Anterior cingulate cortex (tissue), 58 donors: ENCODE data around the gene UGCG.
A peak's percentile ranks its signal among the peaks of the same experiment; 100 is the strongest.

Source experiments
- DNase-seq, 58 donors: peaks; one replicate each; lab custom pipeline; 2025; lab: John Stamatoyannopoulos, UW

Gene UGCG

GRCh38 chr9:111917201-111917600 lies 20.6 kb downstream of the UGCG start:
- DNase-seq: no peak

GRCh38 chr9:111917980-111918379 lies 21.4 kb downstream of the UGCG start:
- DNase-seq: no peak

GRCh38 chr9:111919875-111920274 lies 23.3 kb downstream of the UGCG start:
- DNase-seq: no peak

GRCh38 chr9:111920531-111920930 lies 23.9 kb downstream of the UGCG start:
- no peak for DNase-seq

GRCh38 chr9:111922324-111923013 lies 25.9 kb downstream of the UGCG start:
- DNase-seq: no peak

- DNase-seq: no peak
Measured at GRCh38 chr9:111924281-111924680, 27.7 kb downstream of the UGCG start.

- no peak for DNase-seq
Measured at GRCh38 chr9:111925017-111925770, 28.6 kb downstream of the UGCG start.

GRCh38 chr9:111925784-111926183 lies 29.2 kb downstream of the UGCG start:
- DNase-seq: no peak

GRCh38 chr9:111926421-111926875 lies 29.8 kb downstream of the UGCG start:
- peak in 6 of 58 donors; percentile 2 to 22 (median 8) for DNase-seq

- DNase-seq: no peak
Measured at GRCh38 chr9:111928359-111928720, 31.7 kb downstream of the UGCG start.

- DNase-seq: no peak
Measured at GRCh38 chr9:111934747-111935146, 38.1 kb downstream of the UGCG start.

- DNase-seq: no peak
Measured at GRCh38 chr9:111936391-111936790, 39.8 kb downstream of the UGCG start.

- no peak for DNase-seq
Measured at GRCh38 chr9:111937301-111937700, 40.7 kb downstream of the UGCG start.

GRCh38 chr9:111937781-111938426 lies 41.3 kb downstream of the UGCG start:
- peak in 3 of 58 donors; percentile 4 to 16 (median 7) for DNase-seq

- DNase-seq: no peak
Measured at GRCh38 chr9:111938427-111938800, 41.8 kb downstream of the UGCG start.

GRCh38 chr9:111939322-111939721 lies 42.7 kb downstream of the UGCG start:
- no peak for DNase-seq

- DNase-seq: no peak
Measured at GRCh38 chr9:111940697-111941096, 44.1 kb downstream of the UGCG start.

- DNase-seq: no peak
Measured at GRCh38 chr9:111943200-111943599, 46.6 kb downstream of the UGCG start.

GRCh38 chr9:111943746-111944145 lies 47.1 kb downstream of the UGCG start:
- no peak for DNase-seq

GRCh38 chr9:111944241-111944866 lies 47.7 kb downstream of the UGCG start:
- no peak for DNase-seq

- no peak for DNase-seq
Measured at GRCh38 chr9:111945216-111945615, 48.6 kb downstream of the UGCG start.
